HG02840 (cell line): Measurements from ENCODE around the gene NDUFB8.
A peak's percentile ranks its signal among the peaks of the same experiment; 100 is the strongest.

ENCODE experiments used
- ATAC-seq: cut with Tn5 transposase; IDR thresholded peaks from one replicate; pipeline ENCODE4 v1.9.1; 2021; ENCODE audit warnings: mild to moderate bottlenecking, moderate library complexity, moderate number of reproducible peaks; ENCODE audit not compliant: unreplicated experiment, low FRiP score

NDUFB8 gene

DNA sequence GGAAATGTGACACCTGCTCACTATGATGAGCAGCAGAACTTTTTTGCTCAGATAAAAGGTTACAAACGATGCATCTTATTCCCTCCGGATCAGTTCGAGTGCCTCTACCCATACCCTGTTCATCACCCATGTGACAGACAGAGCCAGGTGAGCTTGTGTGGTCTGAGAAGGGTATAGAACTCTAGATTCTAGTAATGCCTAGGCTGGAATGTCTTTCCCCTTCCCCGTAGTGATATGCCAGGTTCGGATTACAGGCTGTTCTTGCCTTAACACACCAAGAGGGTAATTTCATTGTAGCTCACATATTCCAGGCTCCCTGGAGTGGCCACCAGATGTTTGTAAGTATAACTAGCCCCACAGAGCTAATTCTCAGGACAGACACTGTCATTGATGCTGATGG is 15.3 kb upstream of the NDUFB8 start:
- ATAC-seq, result no peak

DNA sequence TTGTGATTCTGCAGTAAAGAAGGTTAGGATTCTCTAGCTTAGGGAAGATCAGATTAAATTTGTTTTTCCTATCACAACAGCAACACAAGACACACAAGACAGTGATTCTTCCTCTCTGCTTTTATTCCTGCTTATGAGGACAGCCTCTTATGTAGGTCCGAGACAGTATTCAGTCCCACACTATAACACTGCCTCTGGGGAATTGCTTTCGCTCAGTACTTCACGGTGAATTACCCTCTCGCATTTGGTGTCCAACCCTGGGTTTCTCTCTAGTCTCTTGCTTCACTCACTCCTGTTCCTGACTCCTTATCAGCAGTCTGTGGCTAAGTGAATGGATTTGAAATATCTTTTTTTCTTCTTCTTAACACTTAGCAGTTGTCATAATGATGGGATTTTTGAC is 7.8 kb upstream of the NDUFB8 start:
- no peak for ATAC-seq

DNA sequence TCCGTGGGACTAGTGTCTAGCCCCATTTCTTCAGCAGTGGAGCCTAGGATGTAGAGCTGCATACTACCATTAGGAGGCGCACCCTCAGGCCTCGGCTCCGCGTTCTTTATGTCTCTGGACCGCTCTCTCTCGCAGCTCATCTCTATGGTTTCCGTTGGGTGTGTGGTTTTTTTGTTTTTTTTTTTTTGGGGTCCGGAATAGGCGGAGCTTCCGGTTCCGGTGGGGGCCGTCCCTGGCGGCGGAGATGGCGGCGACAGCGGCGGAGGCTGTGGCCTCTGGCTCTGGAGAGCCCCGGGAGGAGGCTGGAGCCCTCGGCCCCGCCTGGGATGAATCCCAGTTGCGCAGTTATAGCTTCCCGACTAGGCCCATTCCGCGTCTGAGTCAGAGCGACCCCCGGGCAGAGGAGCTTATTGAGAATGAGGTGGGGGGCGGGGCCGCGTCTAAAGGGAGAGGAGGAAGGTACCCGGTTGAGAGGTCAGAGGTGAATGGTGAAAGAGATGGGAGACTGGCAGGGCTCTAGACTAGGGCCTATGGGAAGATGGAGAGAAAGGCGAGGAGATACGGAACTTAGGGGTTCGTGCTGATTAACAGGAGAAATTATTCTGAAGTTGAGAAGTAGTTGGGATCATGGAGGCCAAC is 6.2 kb upstream of the NDUFB8 start, which contains the start of gene HIF1AN:
Gene HIF1AN (plus strand): TSS at position 229 of the 639 bp plus-strand sequence. CDS start 16 bp downstream, at position 245.
- peak; percentile 90 for ATAC-seq

DNA sequence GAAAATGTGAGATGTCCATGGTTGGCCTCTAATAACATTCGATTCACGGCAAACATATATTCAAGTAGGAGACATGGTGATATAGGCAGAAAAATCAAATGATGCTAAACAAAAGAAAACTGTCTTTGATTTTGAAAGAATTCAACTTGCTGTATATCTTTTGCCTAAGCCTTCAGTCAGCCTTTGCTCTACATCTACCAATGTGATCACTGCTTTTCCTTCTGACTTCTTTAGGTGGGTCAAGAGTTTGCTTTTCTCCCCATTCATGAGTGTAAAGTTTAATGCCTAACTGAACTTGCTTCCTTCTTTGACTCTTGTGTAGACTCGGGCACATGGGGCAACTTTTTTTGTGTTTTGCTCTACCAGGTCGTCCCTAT is 5.7 kb upstream of the NDUFB8 start:
- peak; percentile 5 for ATAC-seq

DNA sequence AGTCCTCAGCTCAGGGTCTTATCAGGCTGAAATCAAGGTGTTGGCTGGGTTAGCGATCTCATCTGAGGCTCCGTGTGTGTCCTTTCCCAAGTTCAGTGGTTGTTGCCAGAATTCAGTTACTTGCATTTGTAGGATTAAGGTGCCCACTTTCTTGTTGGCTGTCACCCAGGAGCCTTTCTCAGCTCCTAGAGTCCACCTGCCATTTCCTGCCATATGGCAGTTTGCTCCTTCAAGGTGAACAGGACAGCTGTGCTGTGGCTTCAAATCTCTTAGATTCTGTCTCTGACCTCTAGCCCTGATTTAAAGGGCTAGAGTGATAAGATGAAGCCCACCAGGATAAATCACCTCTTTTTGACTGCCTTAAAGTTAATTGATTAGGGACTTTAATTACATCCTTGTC is 5.1 kb upstream of the NDUFB8 start:
- no peak for ATAC-seq

DNA sequence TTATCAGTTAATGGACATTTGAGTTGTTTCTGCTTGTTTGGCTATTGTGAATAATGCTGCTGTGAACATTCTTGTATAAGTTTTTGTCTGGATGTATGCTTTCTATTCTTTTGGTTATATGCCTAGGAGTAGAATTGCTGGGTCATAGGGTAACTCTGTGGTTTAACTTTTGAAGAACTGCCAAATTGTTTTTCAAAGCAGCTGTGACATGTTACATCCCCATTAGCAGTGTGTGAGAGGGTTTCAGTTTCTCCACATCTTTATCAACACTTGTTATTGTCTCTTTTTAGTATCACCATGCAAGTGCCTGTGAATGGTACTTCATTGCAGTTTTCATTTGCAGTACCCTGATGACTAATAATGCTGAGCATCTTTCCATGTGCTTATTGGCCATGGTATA is 2.1 kb upstream of the NDUFB8 start:
- no peak for ATAC-seq

DNA sequence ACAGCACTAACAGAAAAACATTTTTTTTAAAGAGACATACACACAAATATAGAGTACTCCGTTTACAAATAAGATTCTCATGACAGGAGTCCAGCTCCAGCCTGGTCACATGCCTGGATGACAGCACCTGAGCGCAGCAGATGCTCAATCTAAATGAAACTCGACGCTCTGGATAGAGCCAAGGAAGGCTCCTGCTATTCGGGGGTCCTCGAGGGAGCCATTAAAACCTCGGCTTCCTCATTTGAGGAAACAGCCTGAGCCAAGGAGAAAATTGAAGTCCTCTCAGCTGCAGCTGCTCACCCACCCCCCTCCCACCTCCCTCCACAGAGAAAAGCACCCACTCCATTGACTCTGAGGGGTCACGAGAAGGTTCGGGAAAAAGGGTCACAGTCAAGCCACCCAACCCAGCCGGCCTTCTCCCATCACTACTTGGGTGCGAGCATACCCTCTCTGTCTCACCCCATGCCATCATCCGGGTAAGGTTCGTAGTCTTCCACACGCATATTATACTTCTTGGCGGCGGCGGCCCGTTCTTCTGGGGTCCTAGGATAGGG is 673 bp downstream of the NDUFB8 start:
- no peak for ATAC-seq

DNA sequence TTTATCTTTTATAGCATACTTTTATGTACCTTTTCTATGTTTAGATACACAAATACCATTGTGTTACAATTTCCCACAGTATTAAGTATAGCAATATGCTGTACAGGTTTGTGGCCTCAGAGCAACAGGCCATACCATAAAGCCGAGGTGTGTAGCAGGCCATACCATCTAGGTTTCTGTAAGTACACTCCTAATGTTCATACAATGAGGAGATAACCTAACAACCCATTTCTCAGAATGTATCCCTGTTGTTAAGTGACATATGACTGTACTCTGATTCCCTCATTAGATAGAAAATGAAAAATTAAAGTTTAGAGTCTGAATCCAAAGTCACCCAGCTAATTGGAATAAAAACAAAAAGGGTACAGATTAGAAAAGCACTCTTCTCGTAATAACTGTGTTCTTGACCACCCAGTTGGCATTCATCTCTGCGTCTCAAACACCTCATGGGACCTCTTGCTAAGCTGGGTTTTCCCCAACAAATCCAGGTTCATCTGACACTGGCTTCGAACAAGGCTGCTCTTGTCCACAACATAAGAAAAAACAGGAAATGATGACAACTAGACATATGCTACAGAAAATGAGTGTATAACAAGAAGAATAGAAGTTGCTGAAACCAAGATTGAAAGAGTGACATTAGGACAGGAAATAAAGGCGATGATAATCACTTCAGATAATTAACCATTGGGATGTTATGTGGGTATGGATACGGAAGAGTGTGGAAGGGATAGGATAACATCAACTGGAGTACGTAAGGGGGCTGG is 1.4 kb downstream of the NDUFB8 start:
- ATAC-seq, result no peak

DNA sequence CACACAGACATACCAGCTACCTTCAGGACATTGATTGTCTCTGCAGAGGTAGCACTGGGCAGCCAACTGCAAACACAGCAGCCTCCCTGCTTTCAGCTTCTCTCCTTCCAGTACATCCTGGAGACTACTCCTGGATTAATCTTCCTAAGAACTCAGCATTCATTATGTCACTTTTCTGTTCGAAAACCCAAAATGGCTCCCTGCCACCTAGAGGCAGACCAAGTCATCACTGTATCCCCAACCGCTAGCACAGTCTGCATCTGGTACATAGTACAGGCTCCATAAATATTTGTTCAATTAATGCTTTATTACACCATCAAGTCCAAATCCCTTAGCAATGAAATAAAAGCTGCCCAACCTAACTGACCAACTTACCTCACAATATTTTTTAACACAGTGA is 5.0 kb downstream of the NDUFB8 start:
- no peak for ATAC-seq

DNA sequence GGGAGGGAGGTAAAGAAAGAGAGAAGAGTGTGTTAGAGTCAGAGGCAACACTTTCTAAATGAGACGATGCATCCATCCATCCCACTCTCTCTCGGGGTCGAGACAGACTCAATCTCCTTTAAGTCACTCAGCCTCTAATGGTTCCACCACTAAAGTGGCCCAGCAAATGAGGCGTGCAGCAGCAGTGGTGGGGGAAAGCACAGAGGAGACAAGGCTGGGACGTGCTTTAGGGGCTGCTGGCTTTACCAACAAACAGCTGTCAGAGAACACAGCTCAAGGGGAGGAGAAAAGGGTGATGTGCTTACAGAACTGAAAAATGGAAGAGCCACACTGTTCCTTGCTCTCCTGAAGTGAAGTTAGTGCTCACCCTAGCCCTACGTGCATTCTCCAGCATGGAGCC is 5.5 kb downstream of the NDUFB8 start:
- ATAC-seq, result no peak

DNA sequence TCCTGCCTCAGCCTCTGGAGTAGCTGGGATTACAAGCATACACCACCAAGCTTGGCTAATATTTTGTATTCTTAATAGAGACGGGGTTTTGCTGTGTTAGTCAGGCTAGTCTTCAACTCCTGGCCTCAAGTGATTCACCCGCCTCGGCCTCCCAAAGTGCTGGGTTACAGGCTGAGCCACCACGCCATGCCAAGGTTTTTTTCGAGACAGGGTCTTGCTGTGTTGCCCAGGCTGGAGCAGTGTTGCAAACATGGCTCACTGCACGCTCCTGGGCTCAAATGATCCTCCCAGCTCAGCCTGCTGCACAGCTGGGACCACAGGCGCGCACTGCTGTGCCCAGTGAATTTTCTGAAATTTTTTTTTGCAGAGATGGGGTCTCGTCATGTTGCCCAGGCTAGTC is 6.7 kb downstream of the NDUFB8 start:
- ATAC-seq, result no peak

DNA sequence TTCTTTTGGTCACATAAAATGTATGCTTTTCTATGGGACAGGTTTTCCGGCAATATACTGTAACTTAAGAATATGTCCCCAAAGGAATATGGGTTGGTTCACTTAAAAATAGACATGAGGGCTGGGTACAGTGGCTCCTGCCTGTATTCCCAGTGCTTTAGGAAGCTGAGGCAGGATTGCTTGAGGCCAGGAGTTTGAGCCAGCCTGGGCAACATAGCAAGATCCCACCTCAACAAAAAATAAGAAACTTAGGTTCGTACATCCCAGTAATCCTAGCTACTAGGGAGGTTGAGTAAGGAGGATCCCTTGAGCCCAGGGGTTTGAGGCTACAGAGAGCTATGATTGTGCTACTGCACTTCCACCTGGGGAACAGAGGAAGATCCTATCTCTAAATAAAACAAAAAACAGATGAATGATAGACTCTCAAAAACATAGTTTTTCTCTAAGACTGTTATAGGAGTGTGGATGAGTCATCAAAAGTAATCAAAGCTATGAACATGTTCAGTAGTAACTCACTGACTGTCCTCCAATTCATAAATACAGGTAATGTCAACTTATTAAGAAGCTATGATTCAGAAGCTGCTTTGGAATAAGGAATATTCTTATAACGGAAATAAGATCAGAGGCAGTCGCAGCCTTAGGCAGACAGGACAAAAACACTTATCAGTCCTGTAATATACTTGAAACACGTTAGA is 7.4 kb downstream of the NDUFB8 start:
- no peak for ATAC-seq

DNA sequence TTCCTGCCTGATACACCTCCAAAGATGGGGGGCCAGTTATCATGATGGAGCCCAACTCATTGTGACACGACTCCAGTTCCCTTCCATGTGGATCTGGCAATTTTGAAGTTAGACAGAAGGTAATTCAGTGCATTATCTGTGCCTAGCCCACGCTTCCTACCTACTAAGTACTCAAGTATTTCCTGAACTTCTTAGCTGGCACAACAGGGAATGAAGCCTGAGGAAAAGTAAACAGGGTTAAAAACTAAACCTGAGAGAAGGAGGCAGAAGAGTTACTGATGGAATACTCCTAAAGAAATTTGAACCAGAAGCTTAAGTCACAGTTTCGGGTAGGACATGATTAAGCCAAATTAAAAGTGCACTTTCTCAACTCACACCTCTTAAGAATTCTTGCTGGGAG is 8.9 kb downstream of the NDUFB8 start:
- ATAC-seq, result no peak

DNA sequence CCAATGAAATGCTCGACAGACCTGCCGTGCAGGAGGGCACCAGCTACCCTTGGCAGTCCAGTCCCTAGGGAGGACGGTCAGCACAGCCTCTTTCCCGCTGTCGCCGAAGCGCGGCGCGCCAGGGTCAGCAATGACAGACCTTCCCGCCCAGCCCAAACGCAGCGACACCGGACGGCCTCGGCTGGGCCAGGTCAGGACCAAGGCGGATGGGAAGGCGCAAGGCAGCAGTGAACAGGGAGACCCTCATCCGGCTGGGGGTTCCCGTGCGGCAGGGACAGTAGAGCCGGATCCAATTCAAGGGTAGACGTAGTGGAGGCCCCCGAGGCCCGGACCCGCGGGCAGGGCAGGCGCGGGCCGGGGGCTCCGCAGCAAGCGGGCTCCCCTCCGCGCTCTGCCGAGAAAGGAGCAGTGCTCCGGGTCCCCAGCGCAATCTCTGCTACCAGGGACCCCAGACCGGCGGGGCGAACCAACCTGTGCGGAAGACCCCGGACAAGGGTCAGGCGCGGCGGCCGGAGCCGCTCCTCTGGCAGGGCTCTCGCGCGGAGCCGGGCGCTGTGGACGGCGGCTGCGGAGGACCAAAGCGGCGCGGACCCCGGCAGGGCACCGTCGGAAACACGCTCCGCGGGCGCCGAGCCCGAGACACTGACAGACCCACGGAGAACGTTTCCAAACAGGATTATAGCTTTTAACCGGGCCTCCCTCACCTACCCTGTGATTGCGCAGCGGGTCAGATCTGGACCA is 10.2 kb downstream of the NDUFB8 start, which contains the start of gene SEC31B:
Gene SEC31B (minus strand): TSS at position 551 of the 741 bp plus-strand sequence. CDS start 2,909 bp downstream, outside the sequence.
- ATAC-seq, result no peak

DNA sequence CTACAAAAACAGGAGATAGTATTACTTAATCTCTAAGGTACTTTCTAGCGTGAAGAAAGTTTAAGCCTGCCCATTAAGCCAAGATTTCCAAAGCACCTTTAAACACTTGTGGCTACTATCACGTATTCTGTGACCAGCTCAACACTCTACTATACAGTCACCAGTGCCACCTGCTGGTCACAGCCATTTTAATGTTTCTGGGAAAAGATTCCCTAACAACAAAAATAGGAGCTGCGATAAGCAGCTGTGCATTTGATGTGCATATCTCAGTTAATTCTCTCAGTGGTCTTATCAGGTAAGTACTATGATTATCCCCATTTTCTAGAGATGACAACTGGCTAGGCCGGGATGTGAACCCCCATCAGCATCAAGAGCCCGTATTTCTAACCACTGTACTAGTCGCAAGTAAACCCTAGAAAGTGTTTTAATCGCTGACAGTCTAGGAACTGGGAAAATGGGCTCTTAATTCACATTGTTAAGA is 10.9 kb downstream of the NDUFB8 start:
- ATAC-seq, result no peak

DNA sequence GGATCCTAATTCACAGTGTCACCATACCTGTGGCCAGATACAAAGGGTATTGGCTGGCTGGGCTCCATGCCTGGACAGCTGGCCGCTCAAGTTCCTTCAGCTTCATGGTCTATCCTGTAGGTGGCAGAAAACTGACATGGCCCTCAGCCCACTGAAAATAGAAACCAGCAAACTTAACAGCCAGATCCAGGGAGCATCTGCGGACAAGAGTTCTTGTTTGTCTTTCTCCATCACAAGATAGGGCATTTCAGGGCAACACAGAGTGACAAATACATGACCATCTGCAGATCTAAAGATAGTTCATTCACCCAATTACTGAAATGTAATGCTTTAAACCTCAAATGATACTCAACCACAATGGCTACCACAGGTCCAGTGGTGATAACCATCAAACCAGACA is 12.8 kb downstream of the NDUFB8 start:
- no peak for ATAC-seq

DNA sequence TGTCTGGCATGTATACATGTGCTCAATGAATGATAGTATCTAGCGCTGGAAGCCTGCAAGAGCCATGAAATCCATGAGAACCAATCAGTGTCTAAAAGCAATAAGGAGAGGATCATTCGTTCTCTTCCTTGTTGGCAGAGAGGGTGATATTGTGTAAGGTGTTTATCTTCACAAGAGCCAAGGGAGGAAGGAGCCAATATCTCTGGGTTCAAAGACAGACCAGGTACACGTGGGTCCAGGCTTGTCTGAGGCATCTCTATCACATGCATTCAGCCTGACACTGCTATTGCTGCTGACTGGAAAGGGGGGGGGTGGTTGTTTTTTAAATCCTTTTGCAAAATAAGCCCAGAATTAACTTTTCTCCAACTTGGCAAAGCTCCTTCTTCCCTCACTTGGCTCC is 14.1 kb downstream of the NDUFB8 start:
- no peak for ATAC-seq

DNA sequence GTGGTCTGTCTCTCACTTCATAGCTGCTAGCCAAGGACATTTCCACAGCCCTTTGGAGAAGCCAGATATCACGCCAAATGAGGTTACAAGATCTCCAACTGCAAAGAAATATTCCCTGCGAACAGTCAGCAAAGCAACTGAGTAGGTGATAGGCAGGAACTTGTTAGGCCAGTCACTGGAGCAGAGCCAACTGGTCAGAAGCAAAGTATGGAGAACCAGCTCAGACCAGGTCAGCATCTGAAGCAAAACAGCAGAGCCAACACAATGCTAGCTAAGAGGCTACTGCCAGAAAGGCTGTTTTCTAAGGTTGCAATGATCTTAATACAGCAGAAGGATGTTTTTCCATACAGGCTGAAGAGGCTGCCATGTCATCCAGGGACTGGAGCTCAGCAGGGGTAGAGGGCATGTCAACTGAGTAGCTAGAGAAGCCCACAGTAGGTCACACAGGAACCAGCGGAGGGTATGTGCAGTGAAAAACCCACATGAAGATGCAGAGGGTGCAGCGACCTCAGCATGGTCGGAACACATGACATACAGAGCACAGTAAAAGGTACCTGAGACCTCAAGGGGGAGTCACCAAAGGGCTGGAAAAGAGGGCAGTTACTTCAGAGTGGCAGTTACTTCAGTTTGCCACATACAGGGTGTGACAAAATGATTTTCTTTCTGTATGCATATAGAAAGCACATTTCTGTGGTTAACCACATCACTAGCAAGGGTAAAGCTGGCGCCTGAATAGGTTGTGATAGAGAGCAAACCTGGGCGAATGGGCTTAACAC is 18.9 kb downstream of the NDUFB8 start:
- ATAC-seq, result no peak

DNA sequence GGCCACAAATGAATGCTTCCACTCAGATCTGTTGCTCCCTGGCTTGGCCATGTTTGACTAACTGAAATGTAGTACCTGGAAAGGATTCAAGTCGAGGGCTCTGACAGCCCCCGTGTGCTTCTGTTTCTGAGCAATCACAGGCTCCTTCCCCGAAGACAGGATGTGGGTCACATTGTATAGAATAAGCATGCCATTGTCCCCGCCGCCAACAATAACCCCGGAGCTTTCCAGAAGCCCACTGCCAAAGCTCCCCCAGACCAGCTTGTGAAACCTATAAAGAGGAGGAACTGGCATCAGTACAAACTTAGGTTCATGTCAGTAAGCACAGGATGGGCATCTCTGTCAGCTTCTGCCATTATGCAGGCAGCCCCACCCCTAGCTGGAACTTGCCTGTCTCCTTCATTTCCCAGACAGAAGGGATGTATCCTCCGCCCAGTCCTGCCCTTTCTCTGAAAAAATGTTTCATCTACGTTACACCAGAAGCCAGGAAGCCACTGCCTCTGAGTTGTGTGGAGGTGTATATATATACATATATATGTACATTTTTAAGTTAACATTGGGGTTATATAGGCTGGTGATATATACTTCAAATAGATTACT is 20.3 kb downstream of the NDUFB8 start:
- ATAC-seq, result no peak
